ENCODE results near the gene OSBPL10. TPM values are rescaled to one million over a fixed set of nuclear protein-coding genes. Genes with fewer than 3 reads are reported as not detected.

Gene OSBPL10
- total RNA-seq, 4 donors from 2014 or later, result 18.6 to 33.6 (median 28.8) TPM

DNA sequence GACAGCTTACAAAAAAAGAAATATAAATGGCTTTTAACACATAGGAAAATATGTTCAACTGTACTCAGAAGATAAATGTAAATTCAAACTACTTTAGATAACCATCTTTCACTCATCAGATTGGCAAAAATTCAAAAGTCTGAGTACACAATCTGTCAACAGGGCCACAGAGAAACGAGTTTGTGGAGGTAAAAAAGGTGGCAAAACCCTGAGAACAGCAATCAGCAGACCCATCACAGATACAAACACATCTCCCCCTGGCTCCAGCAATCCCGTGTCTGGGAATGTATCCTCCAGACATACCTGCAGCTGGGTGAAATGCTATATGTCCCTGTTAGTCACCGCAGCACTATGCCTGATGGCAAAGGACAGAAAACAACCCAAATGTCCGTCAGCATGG, 149.5 kb downstream of the OSBPL10 start:
- Histone ChIP-seq H3K36me3 (no peaks in the 10 kb centered on the region), H3K4me3 (replicated peaks in 1 of 3) (no peak overlapping the region), H3K27ac (no peak overlapping the region), H3K4me1 (peaks cover 9 to 10% of the 10 kb centered on the region in 2 donors), H3K9me3 (no peaks in the 10 kb centered on the region), H3K27me3 (no peaks in the 10 kb centered on the region)
- TF ChIP-seq, protein P1, sequence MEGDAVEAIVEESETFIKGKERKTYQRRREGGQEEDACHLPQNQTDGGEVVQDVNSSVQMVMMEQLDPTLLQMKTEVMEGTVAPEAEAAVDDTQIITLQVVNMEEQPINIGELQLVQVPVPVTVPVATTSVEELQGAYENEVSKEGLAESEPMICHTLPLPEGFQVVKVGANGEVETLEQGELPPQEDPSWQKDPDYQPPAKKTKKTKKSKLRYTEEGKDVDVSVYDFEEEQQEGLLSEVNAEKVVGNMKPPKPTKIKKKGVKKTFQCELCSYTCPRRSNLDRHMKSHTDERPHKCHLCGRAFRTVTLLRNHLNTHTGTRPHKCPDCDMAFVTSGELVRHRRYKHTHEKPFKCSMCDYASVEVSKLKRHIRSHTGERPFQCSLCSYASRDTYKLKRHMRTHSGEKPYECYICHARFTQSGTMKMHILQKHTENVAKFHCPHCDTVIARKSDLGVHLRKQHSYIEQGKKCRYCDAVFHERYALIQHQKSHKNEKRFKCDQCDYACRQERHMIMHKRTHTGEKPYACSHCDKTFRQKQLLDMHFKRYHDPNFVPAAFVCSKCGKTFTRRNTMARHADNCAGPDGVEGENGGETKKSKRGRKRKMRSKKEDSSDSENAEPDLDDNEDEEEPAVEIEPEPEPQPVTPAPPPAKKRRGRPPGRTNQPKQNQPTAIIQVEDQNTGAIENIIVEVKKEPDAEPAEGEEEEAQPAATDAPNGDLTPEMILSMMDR (IDR thresholded peaks at IDR 0.05), result no peak
- no peak for TF ChIP-seq POLR2A (IDR thresholded peaks at IDR 0.05)
- no peak for DNase-seq
- 81 to 85% methylated on average over 4 of the region's 4 CpGs for WGBS, 2 donors
- intact Hi-C loops (cut with DNase I), result no loop called here

GRCh38 chr3:31829826-31830426, 151.1 kb downstream of the OSBPL10 start:
- 88 to 91% methylated on average over 17 of the region's 17 CpGs for WGBS, 2 donors
- intact Hi-C loops (cut with DNase I), result no loop called here
- DNase-seq, result no peak
- H3K27ac ChIP-seq, result no peak overlapping the region
- TF ChIP-seq, protein P1 (IDR thresholded peaks at IDR 0.05), result no peak
- TF ChIP-seq POLR2A (IDR thresholded peaks at IDR 0.05), result no peak
- H3K36me3 ChIP-seq, result no peaks in the 10 kb centered on the region
- no peaks in the 10 kb centered on the region for H3K27me3 ChIP-seq
- peaks cover 9 to 10% of the 10 kb centered on the region in 2 donors for H3K4me1 ChIP-seq
- no peak overlapping the region for H3K4me3 ChIP-seq (replicated peaks in 1 of 3)
- H3K9me3 ChIP-seq, result no peaks in the 10 kb centered on the region

DNA sequence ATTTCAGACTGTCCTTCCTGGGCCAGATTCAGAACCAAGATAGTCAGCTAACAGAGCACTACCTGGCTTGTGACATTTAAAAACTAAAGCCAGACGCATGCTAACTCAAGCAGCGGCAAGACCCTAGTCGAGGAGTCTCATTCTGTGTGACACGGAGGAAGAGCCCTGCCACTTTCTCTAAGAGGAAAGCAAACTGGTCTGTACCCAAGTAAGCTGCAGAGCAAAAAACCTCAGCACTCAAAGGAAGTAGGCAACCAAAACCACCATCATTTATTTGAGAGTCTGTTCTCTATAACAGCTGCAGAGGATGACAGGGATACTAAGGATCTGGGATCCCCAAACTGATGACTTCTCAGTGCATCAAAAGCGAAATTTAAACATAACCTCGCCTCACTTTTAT, 152.1 kb downstream of the OSBPL10 start:
- Histone ChIP-seq H3K27me3 (no peaks in the 10 kb centered on the region), H3K27ac (no peak overlapping the region), H3K36me3 (no peaks in the 10 kb centered on the region), H3K4me1 (peaks cover 8 to 10% of the 10 kb centered on the region in 2 donors), H3K4me3 (replicated peaks in 1 of 3) (no peak overlapping the region), H3K9me3 (no peaks in the 10 kb centered on the region)
- 88 to 90% methylated on average over 6 of the region's 6 CpGs for WGBS, 2 donors
- TF ChIP-seq, protein P1 (IDR thresholded peaks at IDR 0.05), result no peak
- TF ChIP-seq POLR2A (IDR thresholded peaks at IDR 0.05), result no peak
- no peak for DNase-seq
- intact Hi-C loops (cut with DNase I), result no loop called here

- H3K27me3 ChIP-seq, result no peaks in the 10 kb centered on the region
- intact Hi-C loops (cut with DNase I), result no loop called here
Observed at GRCh38 chr3:31828007-31828406, 153.1 kb downstream of the OSBPL10 start.

DNA sequence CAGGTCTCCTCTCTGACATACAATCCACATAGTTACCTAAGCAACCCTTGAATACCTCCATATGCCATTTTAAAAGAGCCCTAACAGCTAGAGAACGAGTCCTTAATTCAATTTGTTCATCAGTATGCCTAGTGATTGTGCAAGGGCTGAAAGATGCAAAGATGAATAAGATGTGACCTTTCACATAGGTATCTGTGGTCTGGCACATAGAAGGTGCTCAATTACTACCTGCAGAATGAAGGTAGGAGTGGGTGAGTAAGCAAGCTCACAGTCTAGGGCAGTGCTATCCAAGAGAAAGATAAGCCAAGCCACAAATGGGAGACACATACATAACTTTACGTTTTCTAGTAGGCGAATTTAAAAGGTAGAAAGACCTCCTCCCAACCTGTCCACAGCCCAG, 157.9 kb downstream of the OSBPL10 start:
- intact Hi-C loops (cut with DNase I), result no loop called here
- DNase-seq, result no peak
- Histone ChIP-seq H3K4me1 (no peaks in the 10 kb centered on the region), H3K27me3 (no peaks in the 10 kb centered on the region), H3K4me3 (replicated peaks in 1 of 3) (no peak overlapping the region), H3K9me3 (no peaks in the 10 kb centered on the region), H3K36me3 (no peaks in the 10 kb centered on the region), H3K27ac (no peak overlapping the region)
- TF ChIP-seq, protein P1 (IDR thresholded peaks at IDR 0.05), result no peak
- no peak for TF ChIP-seq POLR2A (IDR thresholded peaks at IDR 0.05)
- WGBS, 2 donors, result 85 to 95% methylated on average over 3 of the region's 3 CpGs

More at GRCh38 chr3:31828007-31828406, 153.1 kb downstream of the OSBPL10 start:
- Histone ChIP-seq H3K4me3 (replicated peaks in 1 of 3) (no peak overlapping the region), H3K9me3 (no peaks in the 10 kb centered on the region), H3K36me3 (no peaks in the 10 kb centered on the region), H3K27ac (no peak overlapping the region), H3K4me1 (peaks cover 0 to under 1% of the 10 kb centered on the region in 2 donors)
- 87 to 91% methylated on average over 1 of the region's 1 CpG for WGBS, 2 donors
- TF ChIP-seq POLR2A (IDR thresholded peaks at IDR 0.05), result no peak
- TF ChIP-seq, protein P1 (IDR thresholded peaks at IDR 0.05), result no peak
- DNase-seq, result no peak
